HG03064 (cell line): ENCODE data around the gene ZNF701.
"Not testable (repeated sequence)": the region's sequence is repeated elsewhere in the genome, so short reads cannot be mapped to it uniquely, and the experiment has no call there.

Experiments
- ATAC-seq: cut with Tn5 transposase; IDR thresholded peaks from one replicate; pipeline ENCODE4 v1.9.1; 2021; ENCODE audit warnings: low read depth; ENCODE audit not compliant: unreplicated experiment

ZNF701 gene

DNA sequence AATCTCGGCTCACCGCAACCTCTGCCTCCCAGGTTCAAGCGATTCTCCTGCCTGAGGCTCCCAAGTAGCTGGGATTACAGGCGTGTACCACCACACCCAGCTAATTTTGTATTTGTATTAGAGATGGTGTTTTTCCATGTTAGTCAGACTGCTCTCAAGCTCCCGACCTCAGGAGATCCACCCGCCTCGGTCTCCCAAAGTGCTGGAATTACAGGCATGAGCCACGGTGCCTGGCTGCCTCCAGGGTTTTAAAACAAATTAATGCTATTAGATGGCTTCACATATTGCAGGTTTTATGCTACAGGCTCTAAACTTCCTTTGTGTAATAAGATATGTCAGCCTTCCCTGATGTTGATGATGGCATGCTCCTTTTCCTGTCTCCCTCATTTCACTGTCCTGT is 8.5 kb upstream of the ZNF701 start:
- not testable (repeated sequence) for ATAC-seq

DNA sequence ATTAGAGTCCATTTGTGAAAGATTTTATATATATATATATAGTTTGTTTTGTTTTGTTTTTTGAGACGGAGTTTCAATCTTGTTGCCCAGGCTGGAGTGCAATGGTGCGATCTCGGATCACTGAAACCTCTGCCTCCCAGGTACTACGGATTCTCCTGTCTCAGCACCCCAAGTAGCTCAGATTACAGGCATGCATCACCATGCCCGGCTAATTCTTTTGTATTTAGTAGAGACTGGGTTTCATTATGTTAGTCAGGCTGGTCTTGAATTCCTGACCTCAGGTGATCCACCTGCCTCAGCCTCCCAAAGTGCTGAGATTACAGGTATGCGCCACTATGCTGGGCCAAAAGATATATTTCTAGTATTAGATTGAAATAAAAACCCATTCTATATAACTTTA is 4.0 kb upstream of the ZNF701 start:
- ATAC-seq: no peak

DNA sequence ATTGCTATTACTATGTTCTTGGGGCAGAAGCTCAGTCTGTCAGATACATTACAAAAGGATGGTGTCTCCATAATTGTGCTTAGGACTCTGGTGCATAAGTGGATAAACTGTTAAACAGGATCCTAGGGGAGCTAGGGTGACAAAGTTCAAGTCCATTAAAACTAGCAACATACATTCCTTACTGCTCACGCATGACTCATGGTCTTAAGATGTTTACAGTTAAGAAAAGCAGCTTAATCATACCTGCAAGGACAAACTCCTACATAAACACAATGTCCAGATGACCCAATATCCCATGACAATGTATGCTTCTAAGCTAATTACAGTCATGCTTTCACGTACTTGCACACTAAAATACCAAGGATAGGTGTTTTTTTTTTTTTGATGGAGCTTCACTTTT is 3.5 kb upstream of the ZNF701 start:
- ATAC-seq: no peak

DNA sequence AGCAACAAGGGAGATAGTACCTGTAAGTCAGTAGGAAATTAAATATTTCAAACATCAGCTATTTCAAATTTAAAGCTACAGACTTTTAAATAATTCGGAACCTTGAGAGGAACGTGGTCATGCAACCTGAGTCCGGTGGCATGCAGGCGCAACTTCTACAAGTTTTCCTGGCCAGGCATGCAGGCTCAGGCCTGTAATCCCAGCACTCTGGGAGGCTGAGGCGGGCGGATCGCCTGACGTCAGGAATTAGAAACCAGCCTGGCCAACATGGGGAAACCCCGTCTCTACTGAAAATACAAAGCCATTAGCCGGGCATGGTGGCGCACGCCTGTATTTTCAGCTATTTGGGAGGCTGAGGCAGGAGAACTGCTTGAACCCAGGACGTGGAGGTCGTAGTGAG is 2.2 kb upstream of the ZNF701 start:
- no peak for ATAC-seq

DNA sequence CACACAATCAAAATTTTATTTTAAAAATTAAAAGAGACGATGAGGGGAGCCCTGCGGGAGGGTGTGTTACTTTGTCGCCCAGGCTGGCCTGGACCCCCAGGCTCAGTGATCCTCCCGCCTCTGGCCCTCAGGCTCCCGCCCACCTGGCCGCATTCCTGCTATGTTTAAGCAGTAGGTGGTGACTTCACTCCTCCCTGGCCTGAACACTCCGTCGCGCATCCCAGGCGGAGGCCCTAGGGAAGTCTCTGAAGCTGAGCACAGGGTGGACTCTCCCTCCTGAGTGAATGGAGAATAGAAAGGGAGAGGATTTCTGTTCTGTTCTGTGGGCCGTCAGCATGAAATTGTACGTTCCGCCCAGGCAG is 468 bp upstream of the ZNF701 start:
- ATAC-seq: not testable (repeated sequence)

DNA sequence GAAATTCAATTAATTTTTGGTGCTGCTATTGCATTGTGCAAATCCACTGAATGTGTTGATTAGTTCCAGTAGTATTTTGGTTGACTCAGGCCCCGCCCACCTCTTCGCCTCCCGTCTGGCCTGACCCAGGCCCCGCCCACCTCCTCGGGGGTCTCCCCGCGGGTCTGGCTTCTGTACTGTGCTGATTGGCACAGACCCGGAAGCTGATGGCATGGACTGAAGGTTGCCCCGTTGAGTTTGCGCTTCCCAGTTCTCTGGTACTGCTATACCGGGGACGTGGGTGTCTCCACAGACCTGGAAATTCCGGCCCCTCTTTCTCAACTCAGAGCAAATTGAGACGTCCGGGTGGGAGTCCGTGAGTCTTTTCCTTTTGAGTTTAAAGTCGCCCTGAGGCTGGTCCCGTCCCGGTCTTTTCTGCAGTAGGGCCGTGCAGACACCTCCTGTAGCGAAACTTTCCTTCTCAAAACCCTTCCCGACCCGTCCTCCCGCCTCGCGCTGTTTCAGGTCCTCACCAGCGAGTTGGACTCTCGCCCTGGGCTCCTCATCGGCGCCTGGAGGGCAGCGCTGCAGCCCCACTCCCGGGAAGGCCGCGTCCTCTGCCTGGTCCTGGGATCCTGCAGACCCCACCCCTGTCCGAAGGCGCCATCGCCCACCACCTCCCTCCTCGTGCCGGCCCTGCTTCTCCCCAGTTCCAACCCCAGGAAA is 14.8 kb downstream of the ZNF701 start:
- no peak for ATAC-seq

DNA sequence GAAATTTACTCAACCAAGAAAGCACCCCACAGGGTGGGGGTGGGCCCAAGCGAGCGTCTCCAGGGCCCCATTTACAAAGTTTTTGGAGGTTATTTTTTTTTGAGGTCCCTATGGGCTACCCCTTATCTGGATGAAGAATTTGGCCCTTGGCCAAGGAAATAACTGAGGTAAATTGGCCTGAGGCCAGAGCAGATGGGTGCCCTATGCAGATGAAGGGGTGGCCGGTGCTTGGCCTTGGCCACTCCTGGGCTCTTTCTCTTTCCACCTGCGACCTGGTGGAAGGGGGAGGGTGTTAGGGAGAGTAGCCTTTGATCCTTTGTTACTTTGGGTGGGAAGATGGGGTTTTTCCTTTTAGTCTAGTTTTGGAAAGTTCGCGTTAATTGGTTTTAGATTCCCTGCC is 15.5 kb downstream of the ZNF701 start:
- no peak for ATAC-seq

DNA sequence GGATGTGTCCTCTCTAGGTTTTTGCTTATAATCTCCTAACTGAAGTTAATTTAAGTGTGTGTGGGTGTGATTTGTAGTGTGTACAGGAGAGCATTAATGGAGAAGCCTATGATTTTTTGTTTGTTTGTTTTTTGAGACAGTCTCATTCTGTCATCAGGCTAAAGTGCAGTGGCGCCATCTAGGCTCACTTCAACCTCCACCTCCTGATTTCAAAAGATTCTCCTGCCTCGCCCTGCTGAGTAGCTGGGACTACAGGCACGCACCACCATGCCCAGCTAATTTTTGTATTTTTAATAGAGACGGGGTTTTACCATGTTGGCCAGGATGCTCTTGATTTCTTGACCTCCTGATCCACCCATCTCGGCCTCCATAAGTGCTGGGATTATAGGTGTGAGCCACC is 20.6 kb downstream of the ZNF701 start:
- ATAC-seq: no peak

DNA sequence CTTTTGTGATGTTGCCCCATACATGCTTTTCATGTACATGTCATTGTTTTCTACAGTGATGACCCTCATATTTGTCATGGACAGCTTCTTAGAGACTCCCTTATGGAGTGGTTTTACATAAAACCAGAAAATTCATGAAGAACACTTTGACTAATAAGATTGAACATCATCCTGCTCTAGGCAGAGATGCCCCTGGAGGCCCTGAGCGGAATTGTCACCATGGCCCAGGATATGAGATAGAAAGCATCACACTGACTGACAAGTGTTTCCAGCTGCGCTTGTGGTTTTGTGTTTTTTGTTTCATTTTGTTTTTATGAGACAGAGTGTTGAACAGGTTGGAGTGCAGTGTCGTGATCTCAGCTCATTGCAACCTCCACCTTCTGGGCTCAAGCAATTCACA is 22.2 kb downstream of the ZNF701 start:
- no peak for ATAC-seq

DNA sequence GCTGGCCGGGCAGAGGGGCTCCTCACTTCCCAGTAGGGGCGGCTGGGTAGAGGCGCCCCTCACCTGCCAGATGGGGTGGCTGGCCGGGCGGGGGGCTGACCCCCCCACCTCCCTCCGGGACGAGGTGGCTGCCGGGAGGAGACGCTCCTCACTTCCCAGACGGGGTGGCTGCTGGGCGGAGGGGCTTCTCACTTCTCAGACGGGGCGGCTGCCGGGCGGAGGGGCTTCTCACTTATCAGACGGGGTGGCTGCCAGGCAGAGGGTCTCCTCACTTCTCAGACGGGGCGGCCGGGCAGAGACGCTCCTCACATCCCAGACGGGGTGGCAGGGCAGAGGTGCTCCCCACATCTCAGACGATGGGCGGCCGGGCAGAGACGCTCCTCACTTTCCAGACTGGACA is 23.4 kb downstream of the ZNF701 start:
- not testable (repeated sequence) for ATAC-seq

DNA sequence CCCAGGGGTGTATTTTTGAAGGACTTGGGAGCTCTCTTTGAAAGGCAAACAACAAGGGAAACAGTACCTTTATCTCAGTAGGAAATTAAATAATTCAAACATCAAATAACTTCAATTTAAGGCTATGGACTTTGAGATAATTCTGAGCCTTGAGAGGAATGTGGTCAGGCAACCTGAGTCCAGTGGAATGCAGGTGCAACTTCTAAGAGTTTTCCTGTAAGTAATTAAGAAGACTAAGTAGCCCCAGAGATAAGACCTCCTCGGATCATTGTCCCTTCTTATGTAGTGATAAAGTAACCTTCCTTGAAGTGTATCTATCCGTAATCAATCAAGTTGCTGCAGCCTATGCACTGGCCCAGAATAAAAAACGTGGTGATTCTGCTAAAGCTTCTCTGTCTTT is 29.2 kb downstream of the ZNF701 start:
- no peak for ATAC-seq

DNA sequence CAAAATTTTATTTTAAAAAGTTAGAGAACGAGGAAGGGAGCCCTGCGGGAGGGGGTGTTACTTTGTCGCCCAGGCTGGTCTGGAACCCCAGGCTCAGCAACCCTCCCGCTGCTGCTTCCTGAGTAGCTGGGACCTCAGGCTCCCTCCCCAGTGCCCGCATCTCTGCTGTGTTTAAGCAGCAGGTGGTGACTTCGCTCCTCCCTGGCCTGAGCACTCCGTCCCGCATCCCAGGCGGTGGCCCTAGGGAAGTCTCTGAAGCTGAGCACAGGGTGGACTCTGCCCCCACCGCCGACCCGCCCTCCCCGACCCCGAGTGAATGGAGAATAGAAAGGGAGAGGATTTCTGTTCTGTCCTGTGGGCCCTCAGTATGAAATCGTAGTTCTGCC is 30.5 kb downstream of the ZNF701 start:
- no peak for ATAC-seq

DNA sequence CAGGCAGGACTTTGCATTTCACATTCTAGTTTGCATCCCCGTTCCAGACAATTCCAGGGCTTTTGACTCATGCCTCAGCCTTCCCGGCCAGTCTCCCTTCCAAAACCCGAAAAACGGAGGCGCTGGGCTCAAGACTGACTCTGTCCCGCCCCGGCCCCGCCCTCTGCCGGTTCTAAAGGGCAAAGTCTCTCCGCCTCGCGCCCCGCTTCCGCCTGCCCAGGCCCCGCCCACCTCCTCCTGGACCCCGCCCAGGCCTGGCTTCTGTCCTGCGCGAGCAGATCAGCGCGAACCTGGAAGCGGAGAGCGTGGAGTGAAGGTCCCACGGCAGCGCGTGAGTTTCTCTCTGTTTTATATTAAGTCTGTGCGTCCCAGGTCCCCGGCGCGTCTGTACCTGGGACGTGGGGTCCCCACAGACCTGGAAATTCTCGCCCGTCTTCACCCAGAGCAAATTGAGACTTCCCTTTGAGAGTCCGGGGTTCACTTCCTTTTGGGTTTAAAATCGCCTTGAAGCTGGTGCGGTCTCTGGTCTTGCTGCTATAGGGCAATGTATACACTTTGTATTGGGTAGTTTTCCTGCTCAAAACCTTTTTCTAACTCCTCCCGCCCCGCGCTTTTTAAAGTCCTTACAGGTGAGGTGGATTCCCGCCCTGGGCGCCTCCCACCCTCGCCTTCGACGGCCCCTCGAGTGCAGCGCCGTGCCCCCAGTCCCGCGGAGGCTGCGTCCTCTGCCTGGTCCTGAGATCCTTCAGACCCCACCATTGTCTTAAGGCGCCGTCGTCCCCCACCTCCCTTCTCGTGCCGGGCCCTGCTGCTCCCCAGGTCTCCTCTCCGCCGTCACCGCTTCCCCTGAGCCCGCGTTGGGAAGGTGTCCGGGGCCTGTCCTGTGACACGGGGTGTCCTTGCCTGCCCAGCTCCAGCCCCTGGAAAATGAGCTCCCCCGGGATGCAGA is 31.2 kb downstream of the ZNF701 start:
- no peak for ATAC-seq

DNA sequence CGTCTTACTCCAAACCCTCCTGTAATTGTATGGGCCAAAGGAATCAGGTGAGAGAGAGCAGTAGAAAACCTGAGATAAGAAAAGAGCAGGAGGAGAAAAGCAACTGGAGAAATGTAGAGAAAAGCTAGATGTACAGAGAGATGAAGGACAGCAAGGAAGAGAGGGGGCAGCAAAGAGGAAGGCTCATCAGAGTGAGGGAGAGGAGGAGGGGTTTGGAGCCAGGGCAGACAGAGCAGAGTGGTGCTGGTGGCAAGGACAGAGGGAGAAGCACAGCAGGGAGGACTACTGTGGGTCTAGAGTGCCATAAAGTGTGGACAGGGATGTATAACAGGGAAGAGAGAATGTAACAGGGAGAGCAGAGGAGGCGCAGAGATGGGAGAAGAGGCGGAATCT is 31.9 kb downstream of the ZNF701 start:
- ATAC-seq: not testable (repeated sequence)

DNA sequence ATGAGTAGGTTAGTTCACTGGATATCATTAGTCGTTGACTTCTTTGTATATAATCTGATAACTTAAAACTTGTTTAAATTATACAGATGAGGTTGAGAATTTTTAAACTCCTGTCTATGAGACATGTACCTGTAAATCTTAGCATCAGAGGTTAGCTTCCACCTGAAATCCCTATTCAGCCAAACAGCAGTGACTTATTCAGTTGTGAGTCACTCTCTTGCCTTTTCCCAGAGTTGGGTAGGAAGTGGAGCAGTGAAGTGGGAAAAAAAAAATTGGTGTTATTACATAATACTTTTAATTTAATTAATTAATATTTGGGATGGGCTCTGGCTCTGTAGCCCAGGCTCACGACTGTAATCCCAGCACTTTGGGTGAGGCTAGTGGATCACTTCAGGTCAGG is 32.9 kb downstream of the ZNF701 start:
- ATAC-seq: no peak

DNA sequence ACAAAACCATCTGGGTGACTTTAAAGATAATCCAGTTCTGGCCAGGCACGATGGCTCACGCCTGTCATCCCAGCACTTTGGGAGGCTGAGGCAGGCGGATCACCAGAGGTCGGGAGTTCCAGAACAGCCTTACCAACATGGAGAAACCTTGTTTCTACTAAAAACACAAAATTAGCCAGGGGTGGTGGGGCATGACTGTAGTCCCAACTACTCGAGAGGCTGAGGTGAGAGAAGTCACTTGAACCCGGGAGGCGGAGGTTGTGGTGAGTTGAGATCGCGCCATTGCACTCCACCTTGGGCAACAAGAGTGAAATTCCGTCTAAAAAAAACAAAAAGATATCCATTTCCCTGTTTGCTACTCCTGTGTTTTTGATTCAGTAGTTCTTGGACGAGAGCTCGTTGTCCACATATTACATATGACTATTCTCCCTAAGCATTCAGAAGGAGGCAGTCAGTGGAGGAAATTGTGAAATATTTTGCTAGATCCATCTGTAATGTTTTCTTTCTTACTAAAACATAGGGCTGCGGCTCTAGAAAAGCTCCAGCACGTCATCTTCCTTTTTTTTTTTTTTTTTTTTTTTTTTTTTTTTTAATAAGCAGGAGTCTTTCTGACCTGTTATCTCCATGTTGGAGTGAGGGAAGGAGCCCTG is 33.6 kb downstream of the ZNF701 start:
- no peak for ATAC-seq

DNA sequence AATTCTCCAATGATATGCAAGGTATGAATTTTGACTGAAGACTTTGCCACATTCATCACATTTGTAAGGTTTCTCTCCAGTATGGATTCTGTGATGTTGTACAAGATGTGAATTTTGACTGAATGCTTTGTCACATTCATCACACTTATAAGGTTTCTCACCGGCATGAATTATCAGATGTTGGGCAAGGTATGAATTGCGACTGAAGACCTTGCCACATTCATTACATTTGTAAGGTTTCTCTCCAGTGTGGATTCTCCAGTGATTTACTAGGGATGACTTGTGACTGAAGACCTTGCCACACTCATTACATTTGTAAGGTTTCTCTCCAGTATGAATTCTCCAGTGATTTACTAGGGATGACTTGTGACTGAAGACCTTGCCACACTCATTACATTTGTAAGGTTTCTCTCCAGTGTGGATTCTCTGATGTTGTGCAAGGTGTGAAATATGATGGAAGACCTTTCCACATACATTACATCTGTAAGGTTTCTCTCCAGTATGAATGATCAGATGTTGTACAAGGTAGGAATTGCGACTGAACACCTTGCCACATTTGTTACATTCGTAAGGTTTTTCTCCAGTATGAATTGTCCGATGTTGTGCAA is 43.3 kb downstream of the ZNF701 start:
- no peak for ATAC-seq

DNA sequence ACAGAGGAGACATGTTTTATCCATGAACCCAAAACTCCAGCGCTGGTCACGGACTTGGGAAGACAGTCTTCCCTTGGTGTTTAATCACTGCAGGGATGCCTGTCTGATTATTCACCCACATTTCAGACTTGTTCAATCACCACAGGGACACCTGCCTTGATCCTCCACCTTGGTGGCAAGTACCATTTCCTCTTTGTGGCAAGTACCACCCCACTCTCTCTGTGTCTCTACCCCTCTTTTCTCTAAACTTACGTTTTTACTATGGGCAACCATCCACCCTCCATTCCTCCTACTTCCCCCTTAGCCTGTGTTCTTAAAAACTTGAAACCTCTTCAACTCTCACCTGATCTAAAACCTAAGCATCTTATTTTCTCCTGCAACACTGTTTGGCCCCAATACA is 51.3 kb downstream of the ZNF701 start:
- no peak for ATAC-seq

DNA sequence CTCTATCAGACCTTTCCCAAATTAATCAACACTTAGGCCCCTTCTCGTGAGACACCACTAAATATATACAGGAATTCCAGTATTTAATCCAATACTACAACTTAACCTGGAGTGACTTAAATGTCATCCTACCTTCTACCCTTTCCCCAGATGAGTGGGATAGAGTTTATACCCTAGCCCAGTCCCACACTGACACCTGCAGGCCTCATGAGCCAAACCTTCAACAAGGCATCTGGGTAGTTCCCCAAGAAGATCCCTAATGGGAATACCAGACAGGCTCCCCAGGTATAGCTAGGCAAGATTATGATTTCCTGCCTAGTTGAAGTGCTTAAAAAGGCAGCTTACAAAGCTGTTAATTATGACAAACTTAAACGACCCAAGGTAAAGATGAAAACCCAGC is 52.2 kb downstream of the ZNF701 start:
- no peak for ATAC-seq

DNA sequence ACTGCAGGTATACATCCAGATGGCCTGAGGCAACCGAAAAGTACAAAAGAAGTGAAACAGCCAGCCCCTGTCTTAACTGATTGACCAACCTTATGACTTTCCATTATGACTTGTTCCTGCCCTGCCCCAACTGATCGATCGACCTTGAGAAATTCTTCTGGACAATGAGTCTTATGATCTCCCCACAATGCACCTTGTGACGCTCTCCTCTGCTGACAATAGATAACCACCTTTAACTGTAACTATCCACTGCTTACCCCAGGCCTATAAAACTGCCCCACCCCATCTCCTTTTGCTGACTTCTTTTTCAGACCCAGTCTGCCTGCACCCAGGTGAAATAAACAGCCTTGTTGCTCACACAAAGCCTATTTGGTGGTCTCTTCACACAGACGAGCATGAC is 56.8 kb downstream of the ZNF701 start:
- no peak for ATAC-seq

DNA sequence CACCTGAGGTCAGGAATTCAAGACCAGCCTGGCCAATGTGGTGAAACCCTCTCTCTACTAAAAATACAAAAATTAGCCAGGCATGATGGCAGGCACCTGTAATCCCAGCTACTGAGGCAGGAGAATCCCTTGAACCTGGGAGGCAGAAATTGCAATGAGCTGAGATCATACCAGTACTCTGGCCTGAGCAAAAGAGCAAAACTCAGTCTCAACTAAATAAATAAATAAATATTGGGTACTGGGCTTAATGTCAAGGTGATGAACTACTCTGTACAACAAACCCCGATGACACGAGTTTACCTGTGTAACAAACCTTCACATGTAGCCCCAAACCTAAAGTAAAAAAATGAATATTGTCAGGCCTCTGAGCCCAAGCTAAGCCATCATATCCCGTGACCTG is 57.4 kb downstream of the ZNF701 start:
- ATAC-seq: not testable (repeated sequence)
